Peyer's patch (tissue), 4 donors: ENCODE measurements around the gene EDARADD. TPM values are rescaled to one million over a fixed set of nuclear protein-coding genes. Genes with fewer than 3 reads are reported as not detected.

Experiments
- DNase-seq, 3 donors: peaks; one replicate each; pipeline ENCODE4 v3.0.0-alpha.2; 2017 to 2019
- H3K27ac ChIP-seq, 4 donors: fragments of 200-600 bp; sonication (generic); one replicate each; pipeline ENCODE4 v1.5.1; 2016 to 2019
- H3K27me3 ChIP-seq, 2 donors: fragments of 200-600 bp; sonication (generic); one replicate each; pipeline ENCODE4 v1.5.1; 2019
- H3K36me3 ChIP-seq, 3 donors: fragments of 200-600 bp; sonication (generic); one replicate each; pipeline ENCODE4 v1.5.1; 2016 to 2019
- H3K4me1 ChIP-seq, 4 donors: fragments of 200-600 bp; sonication (generic); one replicate each; pipeline ENCODE4 v1.5.1; 2016 to 2019
- H3K4me3 ChIP-seq, 4 donors: fragments of 200-600 bp; sonication (generic); 1 replicate in 3 of 4; 2 replicates in 1 of 4; pipeline ENCODE4 v1.5.1; 2016 to 2019; ENCODE audit warnings: mild to moderate bottlenecking in 1 of 4
- H3K9me3 ChIP-seq, 4 donors: fragments of 200-600 bp; sonication (generic); one replicate each; pipeline ENCODE4 v1.5.1; 2016 to 2019; ENCODE audit warnings: mild to moderate bottlenecking in 1 of 4
- POLR2A ChIP-seq, 2 donors: fragments of 450-650 bp; IDR thresholded peaks; one replicate each; pipeline ENCODE4 v1.5.1; 2017; ENCODE audit warnings: antibody characterized with exemption in 2 of 2, mild to moderate bottlenecking in 2 of 2, moderate library complexity in 2 of 2
- total RNA-seq, 4 donors: library from RNA; depleted of rRNA; stranded (reverse); fragments of >200 nt; gene quantifications; one replicate each; pipeline ENCODE4 v1.1.0, GENCODE V29; 2016
- TF ChIP-seq, protein P1 (sequence below), 6 experiments: fragments of 450-650 bp in 4 of 6; fragments of 200-600 bp in 2 of 6; sonication (generic) in 1 of 6; IDR thresholded peaks; one replicate each; pipeline ENCODE4 v1.5.1; 2017 to 2019; ENCODE audit warnings: antibody characterized with exemption in 6 of 6, mild to moderate bottlenecking in 3 of 6, moderate library complexity in 1 of 6

The EDARADD gene
- total RNA-seq, 4 donors from 2014 or later: not detected

DNA sequence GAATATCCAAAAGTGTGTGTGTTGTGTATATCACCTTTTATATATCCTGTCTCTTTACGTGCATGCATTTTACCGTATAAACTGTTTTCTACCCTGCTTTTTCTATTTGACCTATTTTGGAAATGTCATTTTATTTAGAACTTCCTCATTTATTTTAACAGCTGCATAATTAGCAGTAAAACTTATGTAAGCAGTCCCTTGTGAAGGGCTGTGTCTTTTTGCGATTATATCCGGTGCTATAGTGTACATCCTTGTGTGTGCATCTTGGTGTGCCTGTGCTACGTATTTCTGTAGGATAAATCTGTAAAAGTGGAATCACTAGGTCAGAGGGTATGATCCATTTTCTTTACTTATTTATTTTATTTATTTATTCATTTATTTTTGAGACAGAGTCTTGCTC lies 136.9 kb downstream of the EDARADD start:
- no peak for TF ChIP-seq POLR2A (IDR thresholded peaks at IDR 0.05)
- TF ChIP-seq, protein P1, sequence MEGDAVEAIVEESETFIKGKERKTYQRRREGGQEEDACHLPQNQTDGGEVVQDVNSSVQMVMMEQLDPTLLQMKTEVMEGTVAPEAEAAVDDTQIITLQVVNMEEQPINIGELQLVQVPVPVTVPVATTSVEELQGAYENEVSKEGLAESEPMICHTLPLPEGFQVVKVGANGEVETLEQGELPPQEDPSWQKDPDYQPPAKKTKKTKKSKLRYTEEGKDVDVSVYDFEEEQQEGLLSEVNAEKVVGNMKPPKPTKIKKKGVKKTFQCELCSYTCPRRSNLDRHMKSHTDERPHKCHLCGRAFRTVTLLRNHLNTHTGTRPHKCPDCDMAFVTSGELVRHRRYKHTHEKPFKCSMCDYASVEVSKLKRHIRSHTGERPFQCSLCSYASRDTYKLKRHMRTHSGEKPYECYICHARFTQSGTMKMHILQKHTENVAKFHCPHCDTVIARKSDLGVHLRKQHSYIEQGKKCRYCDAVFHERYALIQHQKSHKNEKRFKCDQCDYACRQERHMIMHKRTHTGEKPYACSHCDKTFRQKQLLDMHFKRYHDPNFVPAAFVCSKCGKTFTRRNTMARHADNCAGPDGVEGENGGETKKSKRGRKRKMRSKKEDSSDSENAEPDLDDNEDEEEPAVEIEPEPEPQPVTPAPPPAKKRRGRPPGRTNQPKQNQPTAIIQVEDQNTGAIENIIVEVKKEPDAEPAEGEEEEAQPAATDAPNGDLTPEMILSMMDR (IDR thresholded peaks at IDR 0.05): no peak
- H3K9me3 ChIP-seq: no peaks in the 10 kb centered on the region
- no peak overlapping the region for H3K27ac ChIP-seq
- peaks cover 0 to 39% (median 0%) of the 10 kb centered on the region in 3 donors for H3K36me3 ChIP-seq
- DNase-seq: no peak
- H3K4me1 ChIP-seq: peaks cover 0 to 8% (median 2%) of the 10 kb centered on the region in 4 donors
- H3K4me3 ChIP-seq: no peak overlapping the region
- H3K27me3 ChIP-seq: no peaks in the 10 kb centered on the region

DNA sequence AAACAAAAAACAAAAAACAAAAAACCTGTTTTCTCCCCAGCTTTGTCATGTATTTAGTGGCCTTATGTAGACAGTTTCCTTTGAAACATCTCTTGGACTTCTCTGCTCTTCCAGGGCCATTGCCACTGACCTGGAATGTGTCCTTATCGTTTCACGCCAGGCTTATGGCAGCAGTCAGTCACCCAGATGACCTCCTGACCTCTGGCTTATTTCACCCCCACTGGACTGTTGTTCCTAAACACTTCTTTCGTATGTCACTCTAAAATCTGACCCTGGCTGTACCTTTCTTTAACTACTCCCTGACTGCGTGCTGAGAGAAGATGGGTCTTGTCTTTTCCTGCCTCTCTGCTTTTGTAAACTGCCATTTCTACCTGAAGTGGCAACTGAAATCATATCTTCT lies 138.8 kb downstream of the EDARADD start:
- H3K27ac ChIP-seq: no peak overlapping the region
- H3K4me3 ChIP-seq: no peak overlapping the region
- peaks cover 0 to 8% (median 2%) of the 10 kb centered on the region in 4 donors for H3K4me1 ChIP-seq
- peaks cover 0 to 27% (median 0%) of the 10 kb centered on the region in 3 donors for H3K36me3 ChIP-seq
- no peaks in the 10 kb centered on the region for H3K9me3 ChIP-seq
- H3K27me3 ChIP-seq: no peaks in the 10 kb centered on the region
- TF ChIP-seq, protein P1 (IDR thresholded peaks at IDR 0.05): no peak
- no peak for TF ChIP-seq POLR2A (IDR thresholded peaks at IDR 0.05)
- no peak for DNase-seq

DNA sequence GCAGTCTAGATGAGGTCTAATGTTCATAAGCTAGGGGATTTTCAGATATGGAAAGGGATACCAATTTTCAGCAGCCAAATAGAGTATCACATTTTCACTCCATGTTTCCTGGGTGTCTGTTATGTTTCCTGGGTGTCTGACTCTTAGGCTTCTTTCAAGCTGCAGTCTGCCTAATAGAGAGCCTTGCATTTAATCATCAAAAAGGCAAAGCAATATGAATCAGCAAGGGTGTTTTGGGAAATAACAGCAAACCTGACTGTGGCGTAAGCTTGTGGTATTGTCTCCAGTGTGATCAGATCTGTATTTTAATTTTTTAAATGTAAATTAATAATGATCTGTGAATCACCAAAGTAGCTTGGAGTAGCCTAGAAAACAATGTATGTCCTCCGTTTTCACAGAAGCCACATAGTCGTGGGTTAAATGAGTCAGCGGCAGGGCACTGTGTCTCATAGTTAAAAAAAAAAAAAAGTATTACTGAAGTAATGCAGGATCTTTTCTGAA lies 140.1 kb downstream of the EDARADD start:
- Histone ChIP-seq H3K9me3 (no peaks in the 10 kb centered on the region), H3K27me3 (no peaks in the 10 kb centered on the region), H3K27ac (no peak overlapping the region), H3K4me3 (no peak overlapping the region), H3K4me1 (peaks cover 0 to 8% (median 2%) of the 10 kb centered on the region in 4 donors), H3K36me3 (peaks cover 0 to 40% (median 0%) of the 10 kb centered on the region in 3 donors)
- DNase-seq: no peak
- TF ChIP-seq POLR2A (IDR thresholded peaks at IDR 0.05): no peak
- TF ChIP-seq, protein P1 (IDR thresholded peaks at IDR 0.05): no peak

Other genes starting within 250 kb of the EDARADD start
- gene ERO1B, start 112.3 kb upstream of the EDARADD start, total RNA-seq: 10 to 100 TPM in 1 of 4 donors, 1 to 10 TPM in 3; 5.2 to 44.6 (median 7.9) TPM
- gene LGALS8, start 129.7 kb downstream of the EDARADD start, total RNA-seq: 10 to 100 TPM; 59.2 to 98.2 (median 78.7) TPM
- 10 to 100 TPM; 12.8 to 21.5 (median 18.1) TPM for gene HEATR1, start 210.2 kb downstream of the EDARADD start, total RNA-seq